ENCODE measurements around the gene MMP8. TPM values are rescaled to one million over a fixed set of nuclear protein-coding genes. Genes with fewer than 3 reads are reported as not detected.

MMP8 gene
- total RNA-seq, 1 experiment from 2014 or later: not detected

DNA sequence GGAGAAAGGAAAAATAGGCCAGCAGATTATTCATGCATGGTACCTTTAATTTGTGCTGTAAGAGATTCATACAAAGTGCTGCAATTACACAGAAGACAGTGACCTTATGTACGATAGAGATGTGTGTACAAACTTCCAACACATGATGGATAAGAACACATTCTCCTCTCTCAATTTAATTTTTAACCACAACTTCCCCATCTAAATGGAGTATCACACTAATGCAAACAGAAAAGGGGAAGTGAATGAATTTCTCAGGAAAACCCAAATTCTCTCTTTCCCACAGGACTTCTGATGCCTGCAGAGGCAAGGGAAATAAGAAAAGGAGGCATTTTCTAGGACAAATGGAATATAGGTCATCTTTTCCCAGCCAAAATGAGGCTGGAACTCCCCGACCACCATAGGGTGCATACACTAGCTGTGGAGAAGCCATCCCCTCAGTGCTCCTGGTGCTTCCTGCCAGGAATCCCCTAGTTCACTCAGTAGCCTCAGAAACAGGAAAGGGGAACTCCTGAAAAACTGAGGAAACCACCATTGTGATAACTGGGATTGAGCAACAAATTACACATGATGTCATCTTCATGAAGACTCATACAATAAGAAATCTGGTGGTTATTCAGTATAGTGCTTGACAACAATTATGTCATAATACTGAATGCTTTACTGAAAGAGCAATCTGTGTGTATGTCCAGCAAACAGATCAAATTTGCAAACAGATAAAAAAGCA is 33.2 kb upstream of the MMP8 start:
- no peaks in the 10 kb centered on the region for H3K79me1 ChIP-seq (ENCODE audit: insufficient read depth, low read depth, low read length, poor library complexity, severe bottlenecking)
- H3K4me2 ChIP-seq (ENCODE audit: insufficient read depth, insufficient read length, low read length): no peak overlapping the region
- H3K56ac ChIP-seq (ENCODE audit: insufficient read length, low read depth, low read length): no peak overlapping the region
- no peak overlapping the region for H3K14ac ChIP-seq (ENCODE audit: insufficient read depth, low read length)
- H3K79me2 ChIP-seq (ENCODE audit: insufficient read depth, low read length): no peaks in the 10 kb centered on the region
- H2BK5ac ChIP-seq (ENCODE audit: insufficient read length, low read length): no peak overlapping the region
- H3K23me2 ChIP-seq (ENCODE audit: insufficient read length, low read depth, low read length, poor library complexity, severe bottlenecking): no peaks in the 10 kb centered on the region
- peaks cover 4% of the 10 kb centered on the region; the same call in 1 of the 2 replicates for H3K4me1 ChIP-seq (ENCODE audit: insufficient read depth, low read length)
- Mint-ChIP-seq H3K9me3 (no peaks in the 10 kb centered on the region), H3K27ac (no peak overlapping the region), H3K27me3 (ENCODE audit: low read depth) (no peaks in the 10 kb centered on the region; the same call in 1 of the 2 replicates), H3K4me3 (no peak overlapping the region), H3K4me1 (peaks cover 11 to 13% of the 10 kb centered on the region in 2 experiments), H3K36me3 (ENCODE audit: insufficient read depth in 1 of 3, low read depth in 3 of 3) (peaks cover 0 to 4% (median 0%) of the 10 kb centered on the region in 3 experiments; a peak in 1 of 7 replicates)
- no peak overlapping the region for H3T11ph ChIP-seq (ENCODE audit: low read length)
- no peak overlapping the region for H2BK15ac ChIP-seq (ENCODE audit: low read depth, low read length)
- no peak overlapping the region for H3K18ac ChIP-seq (ENCODE audit: insufficient read length, low read depth, low read length)
- H3K9ac ChIP-seq (ENCODE audit: extremely low read depth, insufficient read length, low read length): no peak overlapping the region
- H3K9me3 ChIP-seq (ENCODE audit: control insufficient read depth, low read depth, low read length): no peaks in the 10 kb centered on the region
- H4K91ac ChIP-seq (ENCODE audit: insufficient read length, low read depth, low read length): no peak overlapping the region
- H2AK5ac ChIP-seq (ENCODE audit: insufficient read length, low read length): no peak overlapping the region
- H2BK120ac ChIP-seq (ENCODE audit: low read depth, low read length, poor library complexity, severe bottlenecking): no peak overlapping the region
- H3K27me3 ChIP-seq (ENCODE audit: insufficient read depth, low read length): no peaks in the 10 kb centered on the region
- H4K5ac ChIP-seq (ENCODE audit: insufficient read length, low read depth, low read length): no peak overlapping the region
- no peak overlapping the region for H4K8ac ChIP-seq (replicated peaks; ENCODE audit: insufficient read length, low read depth, low read length)
- H2BK20ac ChIP-seq (ENCODE audit: low read depth, low read length, poor library complexity, severe bottlenecking): no peak overlapping the region
- DNase-seq: no peak
- WGBS (ENCODE audit: extremely low coverage, insufficient read length, low lambda C conversion rate): no CpG with 5 or more reads among the region's 2 CpGs
- H2BK12ac ChIP-seq (ENCODE audit: insufficient read length, low read depth, low read length): no peak overlapping the region
- TF ChIP-seq CTCF (conservative IDR thresholded peaks at IDR 0.05): no peak
- no peak overlapping the region for H3K4ac ChIP-seq (ENCODE audit: low read depth, low read length)
- H3K23ac ChIP-seq (ENCODE audit: insufficient read length, low read depth, low read length): no peak overlapping the region
- H4K20me1 ChIP-seq (ENCODE audit: control insufficient read depth, insufficient read depth, insufficient read length): no peaks in the 10 kb centered on the region
- no peak overlapping the region for H2AFZ ChIP-seq (ENCODE audit: low read length)
- H3K27ac ChIP-seq (ENCODE audit: insufficient read length, low read depth, low read length): no peak overlapping the region
